Measurements from ENCODE around the gene CAPN1.
"Not testable (repeated sequence)": the region's sequence is repeated elsewhere in the genome, so short reads cannot be mapped to it uniquely, and the experiment has no call there.

The CAPN1 gene

DNA sequence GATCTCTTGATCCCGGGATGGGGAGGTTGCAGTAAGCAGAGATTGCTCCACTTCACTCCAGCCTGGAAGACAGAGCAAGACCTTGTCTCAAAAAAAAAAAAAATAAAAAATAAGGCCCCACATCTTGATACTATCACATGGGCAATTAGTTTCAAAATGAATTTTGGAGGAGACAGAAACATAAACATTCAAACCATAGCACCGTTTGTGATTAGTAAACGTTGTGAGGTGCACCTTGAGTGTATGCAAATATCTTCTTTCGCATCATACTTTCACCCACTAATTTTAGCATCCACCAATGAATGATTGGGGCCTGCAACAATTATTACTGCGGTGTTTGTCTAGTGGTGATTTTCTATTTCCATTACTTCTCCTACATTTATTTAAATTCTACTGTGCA lies 22.7 kb upstream of the CAPN1 start:
- FAIRE-seq (no peak), DNase-seq (ENCODE audit: low spot score) (no peak)

DNA sequence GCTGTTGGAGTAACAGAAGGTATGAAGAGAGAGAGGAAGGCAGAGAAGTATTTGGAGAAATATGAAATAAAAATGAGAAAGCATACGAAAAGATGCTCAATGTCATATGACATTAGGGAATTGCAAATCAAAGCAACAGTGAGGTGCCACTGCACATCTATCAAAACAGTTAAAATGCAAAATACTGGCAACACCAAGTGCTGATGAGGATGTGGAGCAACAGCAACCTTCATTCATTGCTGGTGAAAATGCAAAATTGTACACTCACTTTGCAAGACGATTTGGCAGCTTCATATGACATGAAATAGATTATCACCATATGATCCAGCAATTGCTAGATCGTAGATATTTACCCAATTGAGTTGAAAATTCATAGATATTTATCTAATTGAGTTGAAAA lies 21.1 kb upstream of the CAPN1 start:
- FAIRE-seq: no peak

DNA sequence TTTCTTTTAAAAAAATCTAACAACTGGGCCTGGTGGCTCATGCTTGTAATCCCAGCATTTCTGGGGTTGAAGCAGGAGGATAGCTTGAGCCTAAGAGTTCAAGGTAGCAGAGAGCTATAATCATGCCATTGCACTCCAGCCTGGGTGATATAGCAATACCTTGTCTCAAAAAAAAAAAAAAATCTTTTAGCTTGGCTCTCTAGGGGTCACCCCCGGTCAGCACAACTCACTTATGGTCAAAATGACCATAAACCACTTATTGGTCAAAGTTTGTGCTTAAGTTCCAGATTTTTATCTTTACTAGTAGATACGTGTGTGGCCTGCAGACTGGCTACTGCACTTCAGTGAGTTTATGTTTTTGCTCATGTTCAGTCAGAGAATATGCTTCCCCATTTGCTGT lies 18.0 kb upstream of the CAPN1 start:
- DNase-seq (ENCODE audit: low spot score): no peak

More for the DNA sequence above, 21.1 kb upstream of the CAPN1 start:
- DNase-seq (ENCODE audit: low spot score): no peak

DNA sequence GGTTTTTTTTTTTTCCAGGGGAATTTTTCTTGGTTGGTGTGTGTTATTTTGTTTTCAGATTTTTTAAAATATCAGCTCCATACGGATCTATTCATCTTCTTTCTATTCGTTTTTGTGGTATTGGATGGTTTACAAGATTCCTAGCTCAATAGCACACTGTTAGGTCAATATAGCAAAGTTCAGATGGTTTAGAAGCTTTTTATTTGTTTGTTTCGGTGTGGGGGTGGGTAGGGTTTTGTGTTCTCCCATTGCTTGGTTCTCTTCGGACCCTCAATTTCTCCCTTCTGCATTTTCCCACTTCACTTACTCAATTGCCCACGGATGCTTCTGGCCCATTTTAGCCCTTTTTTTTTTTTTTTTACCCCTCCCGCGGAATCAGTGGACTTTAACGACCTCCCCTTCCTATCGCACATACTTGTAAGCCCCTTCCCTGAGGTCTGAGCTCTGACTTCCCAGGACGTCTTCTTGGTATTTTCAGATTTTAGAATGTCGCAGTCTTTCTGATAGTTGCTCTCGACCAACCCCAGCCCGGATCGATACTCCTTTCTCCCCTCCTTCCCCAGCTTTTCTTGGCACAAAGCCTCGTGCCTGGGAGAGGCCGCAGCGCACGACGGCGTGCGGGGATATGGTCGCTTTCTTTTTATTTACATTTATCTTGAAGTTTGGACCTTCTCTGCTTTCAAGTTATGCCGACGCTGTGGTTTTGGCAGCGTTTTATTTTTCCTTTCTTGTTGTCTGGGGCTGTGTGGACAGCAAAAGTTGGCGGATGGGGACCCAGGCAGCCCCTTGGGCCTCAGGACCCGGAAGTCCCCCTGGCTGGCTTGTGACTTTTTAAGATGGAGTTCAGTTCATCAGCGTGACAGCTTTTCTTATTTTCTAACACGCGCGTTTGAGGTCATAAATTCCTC lies 16.1 kb upstream of the CAPN1 start:
- DNase-seq (ENCODE audit: low spot score) (no peak), FAIRE-seq (no peak)

More for the DNA sequence above, 18.0 kb upstream of the CAPN1 start:
- no peak for FAIRE-seq

DNA sequence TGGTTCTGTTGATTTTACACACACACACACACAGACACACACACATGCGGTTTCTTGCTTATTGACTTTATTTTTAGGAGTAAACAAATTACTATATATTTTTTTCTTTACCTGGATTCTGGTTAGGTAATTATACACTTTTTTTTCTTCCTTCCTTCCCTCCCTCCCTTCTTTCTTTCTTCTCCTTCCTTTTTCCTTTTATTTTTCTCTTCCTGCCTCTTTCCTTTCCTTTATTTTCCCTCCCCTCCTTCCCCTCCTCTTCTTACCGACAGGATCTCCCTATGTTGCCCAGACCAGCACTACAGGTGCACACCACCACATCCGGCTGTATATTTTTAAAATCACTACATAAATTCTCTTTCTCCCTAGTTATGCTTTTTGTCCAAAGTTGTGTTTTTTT lies 14.8 kb upstream of the CAPN1 start:
- no peak for FAIRE-seq

DNA sequence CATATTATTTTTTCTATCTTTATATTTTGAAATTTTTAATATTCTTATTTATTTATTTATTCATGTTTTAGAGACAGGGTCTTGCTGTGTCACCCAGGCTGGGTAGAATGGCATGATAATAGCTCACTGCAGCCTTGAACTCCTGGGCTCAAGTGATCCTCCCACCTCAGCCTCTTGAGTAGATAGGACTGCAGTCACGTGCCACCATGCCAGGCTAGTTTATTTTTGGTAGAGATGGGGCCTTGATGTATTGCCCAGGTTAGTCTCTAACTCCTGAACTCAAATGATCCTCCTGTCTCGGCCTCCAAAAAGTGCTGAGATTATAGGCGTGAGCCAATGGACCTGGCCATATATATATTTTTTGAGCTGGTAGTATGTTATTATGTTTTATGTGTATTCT lies 14.1 kb upstream of the CAPN1 start:
- FAIRE-seq: no peak

More for the DNA sequence above, 14.8 kb upstream of the CAPN1 start:
- DNase-seq (ENCODE audit: low spot score): no peak

DNA sequence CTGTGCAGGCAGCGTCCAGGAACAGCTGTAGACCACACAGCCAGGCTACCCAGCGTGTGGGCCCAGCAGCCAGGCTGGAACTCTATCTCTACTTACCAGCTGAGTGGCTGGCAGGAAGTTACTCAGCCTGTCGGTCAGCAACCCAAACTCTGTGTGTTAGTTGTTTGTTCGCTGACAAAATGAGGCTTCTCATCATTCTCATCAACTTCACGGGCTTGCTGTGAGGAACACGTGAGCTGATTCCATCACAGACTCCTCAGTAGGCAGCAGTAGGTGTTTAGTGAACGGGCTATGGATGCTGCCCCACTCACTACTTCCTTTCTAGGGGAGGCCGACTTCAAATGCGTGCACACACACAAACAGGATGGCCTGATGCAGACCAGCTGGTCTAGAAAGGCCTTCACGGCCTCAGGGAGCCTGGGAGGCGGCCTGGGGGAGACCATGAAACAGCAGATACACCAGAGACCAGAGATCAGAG lies 12.5 kb upstream of the CAPN1 start:
- no peak for DNase-seq (ENCODE audit: low spot score)

More for the DNA sequence above, 14.1 kb upstream of the CAPN1 start:
- DNase-seq (ENCODE audit: low spot score): no peak

DNA sequence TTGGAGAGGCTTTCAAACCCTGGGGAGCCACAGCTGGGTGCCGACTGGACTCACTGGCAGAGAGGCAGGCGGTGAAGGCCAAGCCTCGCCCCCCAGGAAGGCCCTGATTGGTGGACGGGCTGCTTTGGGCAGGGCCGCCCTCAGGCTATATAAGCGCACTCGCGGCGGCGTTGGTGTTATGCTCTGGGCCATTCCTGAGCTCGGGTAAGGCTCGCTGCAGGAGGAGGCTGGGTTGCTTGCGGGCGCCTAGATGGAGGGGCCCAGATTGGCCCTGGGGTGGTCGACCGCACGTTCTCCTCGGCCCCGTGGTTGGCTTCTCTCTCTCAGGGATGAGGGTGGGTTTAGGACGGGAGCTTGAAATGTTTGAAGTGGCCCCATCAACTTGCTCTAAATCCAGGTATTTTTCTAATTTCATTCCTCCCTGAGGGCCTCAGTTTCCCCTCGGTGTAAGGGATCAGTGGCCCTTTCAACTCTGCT lies 11.6 kb upstream of the CAPN1 start, which contains the start of gene SPDYC:
SPDYC (plus strand) TSS at position 176 of the 477 bp plus-strand sequence. CDS start 1,125 bp downstream, outside the sequence.
- FAIRE-seq: no peak
- no peak for DNase-seq (ENCODE audit: low spot score)

More for the DNA sequence above, 12.5 kb upstream of the CAPN1 start:
- no peak for FAIRE-seq

DNA sequence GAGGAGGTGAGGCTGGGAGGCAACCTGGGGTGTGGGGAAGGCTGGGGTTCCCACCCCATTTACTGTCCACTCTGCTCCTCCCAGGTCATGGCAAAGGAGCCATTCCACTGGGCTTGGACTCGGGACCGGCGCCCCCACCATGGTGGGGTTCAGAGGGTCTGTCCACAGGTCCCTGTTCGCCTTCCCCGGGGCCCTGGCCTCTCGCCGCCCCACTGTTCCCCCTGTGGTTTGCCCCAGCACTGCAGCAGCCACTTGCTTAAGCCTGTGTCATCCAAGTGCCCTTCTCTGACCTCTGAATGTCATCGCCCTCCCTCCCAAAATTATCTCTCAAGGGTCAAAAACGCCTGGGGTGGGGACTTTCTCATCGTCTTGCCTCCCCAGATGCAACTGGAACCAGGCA lies 9.1 kb upstream of the CAPN1 start:
- FAIRE-seq (no peak), DNase-seq (ENCODE audit: low spot score) (no peak)

DNA sequence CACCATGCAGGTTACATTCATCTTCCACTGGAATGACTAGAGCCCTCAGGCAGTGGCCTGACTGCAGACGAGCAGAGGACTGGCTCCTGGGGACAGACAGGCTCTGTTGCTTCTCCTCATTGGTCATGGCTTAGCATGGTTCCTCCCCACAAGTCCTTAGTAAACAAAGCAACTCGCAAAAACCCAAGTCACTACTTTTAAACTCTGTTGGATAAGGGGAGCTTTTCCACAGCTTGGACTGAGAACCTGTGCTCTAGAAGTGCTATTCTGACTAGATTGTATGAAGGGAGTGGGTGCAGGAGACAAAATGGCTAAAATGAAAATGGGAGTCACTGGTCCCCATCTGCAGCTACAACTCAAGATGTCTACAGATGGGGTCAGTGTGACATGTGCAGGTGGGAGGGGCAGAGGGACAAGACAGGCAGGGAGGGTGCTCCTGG lies 7.1 kb upstream of the CAPN1 start:
- DNase-seq (ENCODE audit: low spot score); FAIRE-seq: not testable (repeated sequence)

DNA sequence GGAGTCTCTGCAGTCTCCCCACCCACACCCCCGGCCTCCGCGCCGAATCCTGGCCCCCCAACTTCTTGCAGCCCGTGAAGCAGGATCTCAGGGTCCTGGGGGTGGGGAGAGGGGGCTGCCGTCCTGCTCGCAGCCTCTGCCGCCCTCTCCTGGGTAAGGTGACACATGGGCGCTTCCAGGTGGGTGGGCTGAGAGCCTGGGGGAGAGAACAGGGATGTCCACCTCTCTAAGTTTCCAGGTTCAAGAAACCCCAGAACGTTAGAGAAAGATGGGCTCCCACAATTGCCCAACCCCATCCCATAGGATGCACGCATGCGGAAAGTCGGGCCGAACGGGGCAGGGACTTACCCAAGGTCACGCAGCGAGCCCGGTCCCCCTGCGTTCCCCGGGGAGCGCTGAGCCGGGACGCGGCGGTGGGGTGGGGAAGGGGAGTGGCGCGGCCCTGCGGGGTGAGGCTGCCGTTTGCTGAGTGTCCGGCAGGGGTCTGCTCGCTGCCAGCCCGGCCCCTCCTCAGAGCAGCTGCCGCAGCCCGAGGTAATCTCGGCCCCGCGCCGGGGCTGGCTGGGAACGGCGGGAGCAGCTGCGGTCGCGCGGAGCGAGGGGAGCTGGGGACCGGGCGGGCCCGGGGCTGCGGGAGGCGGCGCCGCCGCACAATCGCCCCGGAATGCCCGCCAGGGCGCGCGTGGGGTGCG lies 705 bp upstream of the CAPN1 start:
- FAIRE-seq (no peak), DNase-seq (ENCODE audit: low spot score) (peak; percentile 28)

DNA sequence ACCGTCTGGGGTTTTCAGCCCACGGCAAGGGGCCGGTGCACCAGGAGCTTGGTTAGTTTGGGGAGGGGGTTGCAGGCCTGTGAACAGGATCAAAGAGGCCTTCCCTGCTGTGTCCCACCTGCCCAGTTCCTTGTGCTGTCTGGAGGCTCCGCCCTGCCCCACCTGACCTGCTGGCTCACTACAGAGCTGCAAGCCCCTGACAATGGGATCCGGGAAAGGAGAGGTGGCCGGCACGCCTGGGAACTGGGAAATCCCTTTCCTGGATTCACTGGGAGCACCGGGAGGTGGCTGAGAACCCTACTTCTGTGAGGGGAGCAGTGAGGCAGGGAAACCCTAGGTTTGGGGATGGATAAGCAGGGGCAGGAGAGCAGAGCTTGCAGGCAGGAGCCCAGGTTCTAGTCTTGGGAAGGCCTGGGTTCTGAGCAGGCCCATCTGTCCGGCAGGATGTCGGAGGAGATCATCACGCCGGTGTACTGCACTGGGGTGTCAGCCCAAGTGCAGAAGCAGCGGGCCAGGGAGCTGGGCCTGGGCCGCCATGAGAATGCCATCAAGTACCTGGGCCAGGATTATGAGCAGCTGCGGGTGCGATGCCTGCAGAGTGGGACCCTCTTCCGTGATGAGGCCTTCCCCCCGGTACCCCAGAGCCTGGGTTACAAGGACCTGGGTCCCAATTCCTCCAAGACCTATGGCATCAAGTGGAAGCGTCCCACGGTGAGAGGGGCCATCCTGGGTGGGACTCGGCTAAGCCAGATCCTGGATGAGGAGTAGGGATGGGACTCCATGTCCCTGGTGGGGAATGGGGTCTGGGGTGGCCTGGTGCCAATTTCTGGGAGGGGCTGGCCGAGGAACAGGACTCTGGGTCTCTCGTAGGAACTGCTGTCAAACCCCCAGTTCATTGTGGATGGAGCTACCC lies 786 bp downstream of the CAPN1 start:
- FAIRE-seq (no peak), DNase-seq (ENCODE audit: low spot score) (no peak)

DNA sequence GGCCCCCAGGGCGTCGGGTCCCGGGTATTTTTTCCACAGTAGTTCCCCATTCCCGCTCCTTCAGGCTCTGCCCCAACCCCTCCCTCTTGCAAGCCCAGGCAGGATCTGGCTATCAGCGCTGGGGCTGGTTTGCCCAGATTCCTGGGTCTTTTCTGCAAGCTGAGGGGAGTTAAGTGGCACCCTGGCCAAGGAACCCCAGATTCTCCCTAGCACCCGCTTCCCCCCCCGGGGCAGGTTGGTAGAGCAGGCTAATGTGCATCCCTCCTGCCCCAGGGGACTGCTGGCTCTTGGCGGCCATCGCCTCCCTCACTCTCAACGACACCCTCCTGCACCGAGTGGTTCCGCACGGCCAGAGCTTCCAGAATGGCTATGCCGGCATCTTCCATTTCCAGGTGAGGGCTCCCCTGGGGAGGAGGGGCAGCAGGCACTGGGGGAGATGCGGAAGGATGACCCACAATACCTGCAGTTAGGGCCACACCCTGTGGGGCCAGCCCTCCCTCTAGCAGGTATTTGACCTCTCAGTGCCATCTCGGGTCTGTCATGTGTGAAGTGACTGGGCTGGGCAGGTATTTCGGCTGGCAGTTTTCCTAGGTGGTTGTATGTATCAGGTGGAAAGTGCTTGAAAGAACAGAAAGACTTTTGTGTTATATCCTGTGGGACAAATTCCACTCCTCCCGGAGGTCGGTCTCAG lies 1.6 kb downstream of the CAPN1 start:
- DNase-seq (ENCODE audit: low spot score) (no peak), FAIRE-seq (no peak)

DNA sequence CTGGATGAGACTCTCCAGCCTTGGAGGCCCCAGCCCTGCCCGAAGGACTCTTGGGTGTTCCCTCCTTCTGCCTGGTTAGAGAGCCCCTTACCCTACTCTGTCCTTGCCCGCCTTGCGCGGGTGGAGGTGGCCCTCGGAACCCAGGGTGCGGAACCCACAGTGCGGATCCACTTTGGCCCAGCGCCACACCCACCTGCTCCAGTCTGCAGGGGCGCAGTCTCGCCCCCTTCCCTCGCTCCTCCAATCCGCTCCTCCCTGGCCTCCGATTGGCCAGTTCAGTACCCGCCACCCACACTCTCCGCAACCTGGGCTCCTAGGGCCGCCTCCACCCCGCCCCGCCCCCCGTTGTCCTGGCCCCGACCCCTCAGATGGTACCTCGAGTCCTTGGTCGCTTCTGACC lies 2.4 kb downstream of the CAPN1 start:
- FAIRE-seq (no peak), DNase-seq (ENCODE audit: low spot score) (no peak)

DNA sequence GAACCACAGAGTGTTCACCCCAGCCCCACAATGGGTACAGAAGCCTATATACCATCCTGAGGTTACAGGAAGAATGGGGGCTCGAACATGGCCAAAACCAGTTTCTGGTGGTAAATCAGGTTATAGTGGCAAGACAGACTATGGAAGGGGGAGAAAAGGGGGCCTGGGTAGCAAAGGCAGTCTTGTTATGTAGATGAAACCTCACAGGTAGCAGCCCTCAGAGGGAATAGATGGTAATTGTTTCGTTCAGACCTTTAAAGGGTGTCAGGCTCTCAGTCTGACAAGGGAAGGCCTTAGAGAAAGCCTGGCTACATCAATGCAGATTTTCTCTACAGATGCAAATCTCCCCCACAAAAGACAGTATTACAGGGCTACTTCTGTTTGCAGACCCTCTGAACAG lies 3.4 kb downstream of the CAPN1 start:
- FAIRE-seq: no peak
- DNase-seq (ENCODE audit: low spot score): no peak

DNA sequence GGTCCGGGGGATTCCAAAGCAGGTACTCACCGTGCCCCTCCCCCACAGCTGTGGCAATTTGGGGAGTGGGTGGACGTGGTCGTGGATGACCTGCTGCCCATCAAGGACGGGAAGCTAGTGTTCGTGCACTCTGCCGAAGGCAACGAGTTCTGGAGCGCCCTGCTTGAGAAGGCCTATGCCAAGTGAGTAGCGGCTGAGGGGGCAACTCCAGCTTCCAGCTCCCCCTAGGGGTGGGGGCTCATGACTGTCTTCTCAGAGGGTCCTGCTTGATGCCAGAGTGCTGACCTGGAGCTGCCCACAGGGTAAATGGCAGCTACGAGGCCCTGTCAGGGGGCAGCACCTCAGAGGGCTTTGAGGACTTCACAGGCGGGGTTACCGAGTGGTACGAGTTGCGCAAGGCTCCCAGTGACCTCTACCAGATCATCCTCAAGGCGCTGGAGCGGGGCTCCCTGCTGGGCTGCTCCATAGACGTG lies 4.2 kb downstream of the CAPN1 start:
- FAIRE-seq (no peak), DNase-seq (ENCODE audit: low spot score) (no peak)

DNA sequence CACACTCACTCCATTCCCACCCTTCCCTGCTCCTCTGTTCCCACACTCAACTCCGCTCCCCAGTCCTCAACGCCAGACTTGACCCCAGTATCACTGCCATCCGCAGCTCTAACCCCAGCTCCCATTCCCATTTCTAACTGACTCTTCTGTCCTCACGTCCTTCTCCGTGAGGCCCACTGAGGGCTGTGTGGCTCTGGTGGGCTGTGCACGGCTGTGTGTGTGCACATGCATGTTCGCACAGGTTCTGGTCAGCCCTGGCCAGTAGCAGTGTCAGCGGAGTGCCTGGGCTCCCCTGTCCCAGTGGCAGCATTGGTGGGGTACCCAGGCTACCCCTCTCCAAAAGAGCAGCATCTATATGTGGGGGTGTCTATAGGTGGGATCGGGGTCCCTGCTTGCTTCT lies 5.0 kb downstream of the CAPN1 start:
- FAIRE-seq (no peak), DNase-seq (ENCODE audit: low spot score) (no peak)

DNA sequence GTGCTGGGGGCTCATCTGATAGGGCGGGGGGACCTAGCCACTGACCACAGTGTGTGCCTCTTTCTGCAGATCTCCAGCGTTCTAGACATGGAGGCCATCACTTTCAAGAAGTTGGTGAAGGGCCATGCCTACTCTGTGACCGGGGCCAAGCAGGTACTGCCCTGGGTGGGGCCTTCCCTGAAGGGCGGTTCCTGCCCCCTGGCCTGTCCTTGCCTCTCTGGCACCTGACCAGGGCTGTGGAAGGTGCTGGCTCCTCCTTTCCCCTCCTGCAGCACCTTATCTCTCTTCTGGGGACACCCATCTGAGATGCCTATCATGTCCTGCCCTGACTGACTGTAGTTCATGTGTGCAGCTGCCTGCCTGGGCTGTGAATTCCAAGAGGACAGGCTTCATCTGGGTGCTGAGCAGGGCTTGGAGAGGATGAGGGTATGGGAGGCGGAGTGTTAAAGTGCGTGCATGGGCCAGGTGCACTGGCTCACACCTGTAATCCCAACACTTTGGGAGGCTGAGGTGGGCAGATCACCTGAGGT lies 5.5 kb downstream of the CAPN1 start:
- DNase-seq (ENCODE audit: low spot score) (no peak), FAIRE-seq (no peak)

DNA sequence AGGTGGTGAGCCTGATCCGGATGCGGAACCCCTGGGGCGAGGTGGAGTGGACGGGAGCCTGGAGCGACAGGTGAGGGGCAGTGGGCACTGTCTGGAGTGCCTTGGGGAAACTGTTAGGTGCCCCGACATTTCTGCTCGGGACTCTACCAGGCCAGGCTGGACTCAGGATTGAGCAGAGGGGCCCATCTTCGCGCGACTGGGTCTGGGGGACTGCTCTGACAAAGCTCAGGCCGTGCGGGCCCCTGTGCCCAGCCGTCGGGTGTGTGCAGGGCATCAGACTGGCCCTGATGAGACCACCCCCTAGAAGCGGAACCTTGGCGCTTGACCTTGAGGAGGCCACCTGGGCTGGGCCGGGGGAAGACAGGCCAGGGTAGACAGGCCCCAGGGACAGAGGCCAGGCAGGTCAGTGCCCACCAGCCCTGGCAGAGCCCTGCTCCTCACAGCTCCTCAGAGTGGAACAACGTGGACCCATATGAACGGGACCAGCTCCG lies 6.3 kb downstream of the CAPN1 start:
- DNase-seq (ENCODE audit: low spot score) (no peak), FAIRE-seq (no peak)

DNA sequence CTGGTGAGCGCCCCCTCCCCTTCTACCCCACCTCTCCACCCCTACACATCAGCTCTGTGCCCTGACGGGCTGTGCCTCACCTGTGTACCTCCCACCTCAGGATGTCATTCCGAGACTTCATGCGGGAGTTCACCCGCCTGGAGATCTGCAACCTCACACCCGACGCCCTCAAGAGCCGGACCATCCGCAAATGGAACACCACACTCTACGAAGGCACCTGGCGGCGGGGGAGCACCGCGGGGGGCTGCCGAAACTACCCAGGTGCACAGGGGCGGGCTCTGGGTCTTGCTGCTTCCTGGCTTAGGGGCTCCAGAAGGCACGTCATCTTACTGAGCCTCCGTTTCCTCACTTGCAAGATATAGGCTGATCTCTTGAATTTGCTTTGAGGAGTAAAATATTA lies 6.8 kb downstream of the CAPN1 start:
- DNase-seq (ENCODE audit: low spot score): no peak
- no peak for FAIRE-seq
